Epithelial cell of proximal tubule (primary cell): ENCODE data around the gene CGRRF1. TPM values are rescaled to one million over a fixed set of nuclear protein-coding genes. Genes with fewer than 3 reads are reported as not detected.

Experiments used
- DNase-seq: peaks from one replicate; pipeline ENCODE4 v3.0.0-alpha.2; 2011; ENCODE audit warnings: low read depth
- H3K4me3 ChIP-seq: 2 replicates; pipeline ENCODE4 v1.5.1; 2011; ENCODE audit warnings: low read depth, mild to moderate bottlenecking, low read length
- CTCF ChIP-seq: conservative IDR thresholded peaks from 2 replicates; pipeline ENCODE4 v1.5.1; 2012; ENCODE audit warnings: low read depth, mild to moderate bottlenecking, low read length
- total RNA-seq: library from RNA; depleted of rRNA; stranded (reverse); fragments of >200 nt; gene quantifications from 2 replicates; pipeline ENCODE4 v1.2.3, GENCODE V29; 2015

CGRRF1 gene
- total RNA-seq: 5.4 and 15.1 TPM in 2 replicates

DNA sequence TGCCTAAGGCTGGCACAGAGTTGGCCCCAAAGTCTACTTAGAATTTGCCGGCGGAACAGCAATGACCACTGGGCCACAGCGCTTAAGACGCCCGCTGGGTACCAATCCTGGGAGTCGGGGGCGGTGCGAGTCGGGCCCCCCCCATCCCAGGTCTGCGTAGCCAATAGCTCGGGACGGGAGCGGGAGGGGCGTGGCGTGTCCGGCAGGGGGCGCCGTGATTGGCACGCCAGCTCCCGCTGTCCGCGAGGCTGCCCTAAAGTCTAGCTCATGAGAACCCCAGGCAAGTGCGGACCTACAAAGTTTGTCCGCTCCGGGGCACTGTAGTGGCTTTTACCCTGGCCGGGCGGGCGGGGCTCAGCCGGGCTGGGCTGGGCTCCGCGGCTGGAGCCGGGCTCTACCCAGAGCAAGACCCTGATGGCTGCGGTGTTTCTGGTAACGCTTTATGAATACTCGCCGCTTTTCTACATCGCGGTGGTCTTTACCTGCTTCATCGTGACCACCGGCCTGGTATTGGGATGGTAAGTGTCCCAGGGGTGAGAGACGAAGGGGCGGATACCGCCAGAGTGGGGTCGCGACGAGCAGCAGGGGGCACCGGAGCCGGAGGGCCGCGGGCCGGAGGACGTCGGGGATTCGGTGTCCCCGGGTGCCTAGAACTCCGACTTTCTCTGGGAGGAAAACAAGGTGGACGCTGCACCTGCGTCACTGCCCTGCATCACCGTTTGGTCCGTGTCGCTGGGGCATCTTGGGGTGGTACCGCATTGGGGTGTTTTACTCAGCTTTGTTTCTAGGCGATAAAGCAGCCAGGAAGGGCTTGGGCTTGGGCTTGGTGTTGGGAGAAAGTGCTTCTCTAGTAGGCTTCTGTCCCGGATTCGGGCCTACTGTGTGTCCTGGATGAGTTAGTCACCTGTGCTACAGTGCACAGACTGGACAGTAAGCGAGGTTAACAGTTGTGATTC, at the start of gene CGRRF1:
Gene CGRRF1 (plus strand): TSS at position 361 of the 956 bp plus-strand sequence. CDS start 54 bp downstream, at position 415.
- peak; percentile 47 for TF ChIP-seq CTCF
- DNase-seq: peak; percentile 71
- H3K4me3 ChIP-seq: peak within 1 kb of the TSS; percentile 99

GRCh38 chr14:54462048-54462447, 47.7 kb upstream of the CGRRF1 start:
- no peak overlapping the region for H3K4me3 ChIP-seq
- TF ChIP-seq CTCF: no peak
- no peak for DNase-seq

DNA sequence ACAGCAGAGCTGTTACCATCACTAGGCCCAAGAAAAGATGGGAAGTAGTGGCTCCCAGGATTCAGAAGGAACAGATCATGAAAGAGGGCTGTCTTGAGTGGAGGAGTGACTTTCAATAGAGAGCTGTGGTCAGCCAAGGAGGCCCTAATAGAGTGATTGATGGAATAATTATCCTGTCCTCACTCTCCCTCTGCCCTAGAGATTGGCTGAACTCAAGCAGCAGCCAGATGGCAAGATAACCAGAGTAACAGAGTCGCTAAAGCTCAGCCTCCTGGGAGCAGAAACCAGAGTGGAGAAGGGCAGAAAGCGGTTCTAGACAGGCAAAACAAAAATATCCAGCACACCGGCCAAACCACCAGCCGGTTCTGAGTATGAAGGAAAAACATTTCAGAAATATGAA, 44.1 kb upstream of the CGRRF1 start:
- no peak for DNase-seq
- TF ChIP-seq CTCF: no peak
- no peak overlapping the region for H3K4me3 ChIP-seq

DNA sequence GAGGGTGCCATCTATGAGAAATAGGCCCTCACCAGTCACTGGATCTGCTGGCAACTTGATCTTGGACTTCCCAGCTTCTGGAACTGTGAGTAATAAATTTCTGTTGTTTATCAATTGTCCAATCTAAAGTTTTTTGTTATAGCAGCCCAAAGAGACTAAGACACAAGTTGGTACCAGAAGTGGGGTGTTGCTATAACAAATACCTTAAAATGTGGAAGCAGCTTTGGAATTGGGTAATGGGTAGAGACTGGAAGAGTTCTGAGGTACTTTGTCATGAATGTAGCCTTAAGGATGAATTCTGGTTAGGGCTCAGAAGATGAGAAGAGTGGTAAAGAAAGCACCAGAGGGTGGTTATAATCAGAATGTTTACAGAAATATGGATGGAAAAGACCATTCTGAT, 42.4 kb upstream of the CGRRF1 start:
- DNase-seq: no peak
- TF ChIP-seq CTCF: no peak
- H3K4me3 ChIP-seq: no peak overlapping the region

GRCh38 chr14:54470701-54471100, 39.0 kb upstream of the CGRRF1 start:
- no peak overlapping the region for H3K4me3 ChIP-seq
- TF ChIP-seq CTCF: no peak
- no peak for DNase-seq

DNA sequence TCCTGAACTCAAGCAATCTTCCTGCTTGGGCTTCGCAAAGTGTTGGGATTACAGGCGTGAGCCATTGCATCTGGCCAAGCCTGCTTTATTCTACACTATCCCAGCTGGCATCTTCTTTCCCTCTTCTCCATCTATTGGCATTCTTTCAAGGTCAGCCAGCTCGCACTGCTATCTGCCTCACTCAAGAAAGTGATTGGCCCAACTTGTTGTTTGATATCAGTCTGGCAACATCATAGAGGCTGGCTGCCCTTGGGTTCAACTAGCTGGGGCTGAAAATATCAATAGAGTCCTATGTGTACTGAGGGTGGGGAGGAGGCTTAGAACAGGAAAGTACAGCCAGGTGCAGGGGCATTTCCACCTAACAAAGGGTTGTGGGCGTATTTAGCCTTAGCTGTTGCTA, 38.1 kb upstream of the CGRRF1 start:
- no peak for DNase-seq
- H3K4me3 ChIP-seq: no peak overlapping the region
- TF ChIP-seq CTCF: no peak

DNA sequence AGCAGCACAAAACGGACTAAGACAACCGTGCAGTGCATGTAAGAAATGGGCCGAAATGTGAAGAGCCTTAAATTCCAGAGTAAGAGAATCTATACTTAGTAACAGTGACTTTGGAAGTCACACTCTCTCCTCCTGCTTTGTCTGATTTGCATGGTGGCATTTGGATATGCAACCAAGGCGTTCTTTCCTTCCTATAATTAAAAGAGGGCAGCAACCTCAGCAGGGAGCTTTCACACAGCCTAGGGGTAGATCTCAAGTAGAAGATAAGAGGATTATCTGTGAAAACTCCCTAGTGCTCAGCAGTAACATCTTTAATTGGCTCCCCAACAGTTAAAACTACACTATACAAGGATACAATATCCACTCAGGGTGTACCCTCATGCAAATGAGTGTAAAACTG, 37.4 kb upstream of the CGRRF1 start:
- no peak for TF ChIP-seq CTCF
- no peak overlapping the region for H3K4me3 ChIP-seq
- DNase-seq: no peak
